HG02571 (cell line): ENCODE results near the gene STARD3NL.
"Not testable (repeated sequence)": the region's sequence is repeated elsewhere in the genome, so short reads cannot be mapped to it uniquely, and the experiment has no call there.

Experiments
- ATAC-seq: cut with Tn5 transposase; IDR thresholded peaks from one replicate; pipeline ENCODE4 v1.9.1; 2021; ENCODE audit warnings: mild to moderate bottlenecking, moderate library complexity; ENCODE audit not compliant: unreplicated experiment

STARD3NL gene, protein sequence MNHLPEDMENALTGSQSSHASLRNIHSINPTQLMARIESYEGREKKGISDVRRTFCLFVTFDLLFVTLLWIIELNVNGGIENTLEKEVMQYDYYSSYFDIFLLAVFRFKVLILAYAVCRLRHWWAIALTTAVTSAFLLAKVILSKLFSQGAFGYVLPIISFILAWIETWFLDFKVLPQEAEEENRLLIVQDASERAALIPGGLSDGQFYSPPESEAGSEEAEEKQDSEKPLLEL

GRCh38 chr7:38178004-38178694, at the start of gene STARD3NL:
TSS of gene STARD3NL (plus strand) at chr7:38178245. CDS start at chr7:38207505, 29,260 bp downstream.
- ATAC-seq, result peak; percentile 99

- no peak for ATAC-seq
These were observed 48.9 kb upstream of the STARD3NL start for GRCh38 chr7:38129162-38129561.

GRCh38 chr7:38129579-38129978, 48.5 kb upstream of the STARD3NL start:
- ATAC-seq, result no peak

GRCh38 chr7:38138171-38138570, 39.9 kb upstream of the STARD3NL start:
- no peak for ATAC-seq

DNA sequence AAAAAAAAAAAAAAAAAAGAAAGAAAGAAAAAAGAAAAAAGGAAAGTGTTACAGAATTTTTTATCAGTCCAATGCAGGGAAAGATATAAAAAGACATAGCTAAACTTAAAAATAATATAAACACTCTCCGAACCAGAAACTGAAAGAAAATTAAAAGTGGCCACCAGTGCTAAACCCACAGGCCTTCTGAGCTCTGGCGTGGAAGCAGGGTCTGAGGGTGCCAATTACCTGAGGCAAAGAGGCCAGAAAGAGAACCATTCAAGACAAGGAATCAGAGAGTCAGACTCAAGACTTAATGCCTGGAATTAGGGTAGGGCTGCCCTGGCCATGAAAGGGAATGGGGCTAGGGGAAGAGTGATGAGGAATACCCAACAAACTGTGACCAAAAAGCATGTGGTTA, 36.9 kb upstream of the STARD3NL start:
- ATAC-seq, result no peak

- peak; percentile 80 for ATAC-seq
These were observed 35.3 kb upstream of the STARD3NL start for GRCh38 chr7:38142736-38143135.

DNA sequence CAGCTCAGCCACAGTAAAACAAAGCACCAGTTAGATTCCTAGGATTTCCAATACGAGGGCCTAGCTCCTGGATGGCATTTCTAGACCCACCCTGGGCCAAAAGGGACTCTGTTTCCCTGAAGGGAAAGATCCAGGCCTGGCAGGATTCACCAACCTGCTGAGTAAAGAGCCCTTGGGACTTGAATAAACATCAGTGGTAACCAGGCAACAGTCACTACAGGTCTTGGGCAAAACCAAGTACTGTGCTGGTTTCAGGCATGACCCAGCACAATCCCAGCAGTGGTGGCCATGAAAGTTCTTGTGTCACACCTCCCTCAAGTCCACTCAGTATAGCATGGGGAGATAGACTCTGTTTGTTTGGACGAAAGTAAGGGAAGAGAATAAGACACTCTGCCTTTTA, 31.0 kb upstream of the STARD3NL start:
- no peak for ATAC-seq

- no peak for ATAC-seq
These were observed 26.5 kb upstream of the STARD3NL start for GRCh38 chr7:38151556-38151955.

DNA sequence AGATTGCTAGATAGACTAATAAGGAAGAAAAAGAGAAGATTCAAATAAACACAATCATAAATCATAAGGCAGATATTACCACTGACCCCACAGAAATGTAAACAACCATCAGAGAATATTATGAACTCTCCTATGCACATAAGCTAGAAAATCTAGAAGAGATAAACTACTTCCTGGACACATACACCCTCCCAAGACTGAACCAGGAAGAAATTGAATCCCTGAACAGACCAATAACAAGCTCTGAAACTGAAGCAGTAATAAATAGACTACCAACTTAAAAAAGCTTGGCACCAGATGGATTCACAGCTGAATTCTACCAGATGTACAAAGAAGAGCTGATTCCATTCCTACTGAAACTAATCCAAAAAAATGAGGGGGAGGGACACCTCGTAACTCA, 24.5 kb upstream of the STARD3NL start:
- ATAC-seq, result no peak

DNA sequence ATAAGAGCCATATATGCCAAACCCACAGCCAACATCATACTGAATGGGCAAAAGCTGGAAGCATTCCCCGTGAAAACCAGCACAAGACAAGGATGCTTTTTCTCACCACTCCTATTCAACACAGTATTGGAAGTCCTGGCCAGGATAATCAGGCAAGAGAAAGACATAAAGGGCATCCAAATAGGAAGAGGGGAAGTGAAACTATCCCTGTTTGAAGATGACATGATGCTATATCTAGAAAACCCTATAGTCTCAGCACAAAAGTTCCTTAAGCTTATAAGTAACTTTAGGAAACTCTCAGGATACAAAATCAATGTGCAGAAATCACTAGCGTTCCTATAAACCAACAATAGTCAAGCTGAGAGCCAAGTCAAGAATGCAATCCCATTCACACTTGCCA, 23.8 kb upstream of the STARD3NL start:
- ATAC-seq, result no peak

- ATAC-seq, result no peak
These were observed 18.0 kb upstream of the STARD3NL start for GRCh38 chr7:38160003-38160571.

GRCh38 chr7:38162036-38162435, 16.0 kb upstream of the STARD3NL start:
- no peak for ATAC-seq

GRCh38 chr7:38163671-38164070, 14.4 kb upstream of the STARD3NL start:
- ATAC-seq, result no peak

- ATAC-seq, result no peak
These were observed 9.0 kb upstream of the STARD3NL start for GRCh38 chr7:38168890-38169570.

DNA sequence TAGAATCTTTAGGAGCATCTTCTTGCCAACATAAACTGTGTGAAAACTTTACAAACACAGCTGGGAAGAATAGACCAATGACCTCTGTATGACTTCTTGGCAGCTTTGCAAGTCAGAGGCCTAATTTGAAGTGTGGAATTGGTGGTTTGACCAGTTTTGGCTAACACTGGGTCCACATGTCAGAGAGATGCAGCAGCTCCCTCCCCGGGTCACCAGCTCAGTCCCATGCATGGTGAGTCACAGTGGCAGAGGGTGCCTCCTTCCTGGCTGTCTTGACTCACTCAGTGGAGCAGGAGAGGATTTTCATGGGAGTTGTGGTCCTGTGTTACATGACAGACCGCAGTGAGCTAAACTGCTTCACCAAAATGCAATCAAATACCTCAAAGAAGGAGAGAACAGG, 8.2 kb upstream of the STARD3NL start:
- no peak for ATAC-seq

- peak; percentile 70 for ATAC-seq
These were observed 6.2 kb upstream of the STARD3NL start for GRCh38 chr7:38171623-38172391.

DNA sequence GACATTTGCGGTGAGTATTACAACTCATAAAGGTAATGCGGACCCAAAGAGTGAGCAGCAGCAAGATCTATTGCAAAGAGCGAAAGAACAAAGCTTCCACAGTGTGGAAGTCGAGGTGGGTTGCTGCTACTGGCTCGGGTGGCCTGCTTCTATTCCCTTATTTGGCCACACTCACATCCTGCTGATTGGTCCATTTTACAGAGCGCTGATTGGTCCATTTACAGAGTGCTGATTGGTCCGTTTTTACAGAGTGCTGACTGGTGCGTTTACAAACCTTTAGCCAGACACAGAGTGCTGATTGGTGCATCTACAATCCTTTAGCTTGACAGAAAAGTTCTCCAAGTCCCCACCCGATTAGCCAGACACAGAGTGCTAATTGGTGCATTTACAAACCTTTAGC, 2.5 kb upstream of the STARD3NL start:
- not testable (repeated sequence) for ATAC-seq

GRCh38 chr7:38177621-38178003, 433 bp upstream of the STARD3NL start:
- ATAC-seq, result no peak

DNA sequence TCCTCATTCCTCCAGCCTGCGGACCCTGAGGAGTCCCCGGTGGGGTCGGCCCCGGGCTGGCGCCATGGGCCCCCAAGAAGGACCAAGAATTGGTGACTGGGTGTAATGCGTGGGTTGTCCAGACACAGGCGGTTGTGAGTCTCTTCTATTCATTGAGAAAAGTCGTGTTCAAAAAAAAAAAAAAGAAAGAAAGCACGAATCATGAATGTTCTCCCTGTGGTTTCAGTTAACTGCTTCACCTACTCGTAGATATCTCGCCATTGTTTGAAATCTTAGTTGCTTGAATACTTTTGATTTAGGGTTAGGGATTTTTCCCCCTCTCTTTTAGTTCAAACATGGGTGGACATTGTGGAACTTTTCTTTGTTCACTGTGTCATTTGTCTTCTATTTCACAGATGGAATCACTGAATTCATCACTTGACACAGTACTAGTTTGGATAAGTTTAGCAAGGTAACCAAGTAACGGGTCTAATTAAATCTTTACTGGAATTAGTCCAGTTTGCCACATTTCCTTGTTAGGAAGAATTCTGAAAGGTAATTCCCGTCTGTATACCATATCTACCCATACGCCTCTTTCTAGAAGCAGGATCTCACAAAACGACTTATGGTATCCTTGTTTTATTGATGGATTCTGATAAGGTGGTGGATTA, 775 bp downstream of the STARD3NL start:
- ATAC-seq, result peak; percentile 20

- no peak for ATAC-seq
These were observed 1.8 kb downstream of the STARD3NL start for GRCh38 chr7:38179776-38180226.
